WTC11 (cell line): ENCODE results near the gene KCNG2. TPM values are rescaled to one million over a fixed set of nuclear protein-coding genes. Genes with fewer than 3 reads are reported as not detected.
A peak's percentile ranks its signal among the peaks of the same experiment; 100 is the strongest.

Experiments used
- ATAC-seq: fragments of 200-7000 bp; cut with Tn5 transposase; 2 replicates; pipeline ENCODE4 v1.10.0; 2021; ENCODE audit warnings: mild to moderate bottlenecking, moderate library complexity
- CTCF ChIA-PET: fragments of 300-600 bp; sonication (Branson Sonifier 250); formaldehyde crosslinking; loops from one replicate; lab custom pipeline; 2021; ENCODE audit warnings: antibody characterized with exemption; lab: Charles Lee
- POLR2A ChIA-PET: fragments of 350-600 bp; sonication (Branson Sonifier 250); formaldehyde crosslinking; loops from one replicate; lab custom pipeline; 2021; ENCODE audit warnings: antibody characterized with exemption; lab: Charles Lee
- DNase-seq: peaks from one replicate; pipeline ENCODE4 v3.0.0; 2021; ENCODE audit warnings: low spot score
- H3K27ac Mint-ChIP-seq: 2 replicates; pipeline ENCODE4 v1.8.0; 2021; ENCODE audit warnings: mixed read lengths
- H3K27me3 Mint-ChIP-seq: 2 replicates; pipeline ENCODE4 v1.8.0; 2021; ENCODE audit warnings: low read depth, mild to moderate bottlenecking, moderate library complexity, mixed read lengths
- H3K36me3 Mint-ChIP-seq: 2 replicates; pipeline ENCODE4 v1.8.0; 2021; ENCODE audit warnings: mixed read lengths
- H3K4me1 Mint-ChIP-seq: 2 replicates; pipeline ENCODE4 v1.8.0; 2022; ENCODE audit warnings: mixed read lengths
- H3K4me3 Mint-ChIP-seq: 2 replicates; pipeline ENCODE4 v1.8.0; 2021; ENCODE audit warnings: mild to moderate bottlenecking, moderate library complexity, mixed read lengths
- H3K9me3 Mint-ChIP-seq: 2 replicates; pipeline ENCODE4 v1.8.0; 2021; ENCODE audit warnings: mixed read lengths
- ARID4B ChIP-seq: sonication (generic); formaldehyde crosslinking; IDR thresholded peaks from 2 replicates; pipeline ENCODE4 v1.8.0; 2023; ENCODE audit warnings: missing genetic modification reagents, mild to moderate bottlenecking, borderline replicate concordance
- CTCF ChIP-seq: fragments of 200-600 bp; IDR thresholded peaks from 2 replicates; pipeline ENCODE4 v1.8.0; 2022; ENCODE audit warnings: antibody characterized with exemption
- E2F4 ChIP-seq: sonication (generic); formaldehyde crosslinking; IDR thresholded peaks from 2 replicates; pipeline ENCODE4 v1.8.1; 2022; ENCODE audit warnings: low read depth, mild to moderate bottlenecking, moderate library complexity, missing genetic modification reagents, borderline replicate concordance
- FOXP1 ChIP-seq: sonication (generic); formaldehyde crosslinking; IDR thresholded peaks from 2 replicates; pipeline ENCODE4 v1.8.0; 2022; ENCODE audit warnings: missing genetic modification reagents, mild to moderate bottlenecking, moderate library complexity, borderline replicate concordance
- GTF2I ChIP-seq: fragments of 250-450 bp; sonication (Bioruptor Pico); conservative IDR thresholded peaks from 2 replicates; pipeline ENCODE4 v1.4.0; 2021; ENCODE audit warnings: mild to moderate bottlenecking
- IRF1 ChIP-seq: sonication (generic); formaldehyde crosslinking; IDR thresholded peaks from 2 replicates; pipeline ENCODE4 v1.8.0; 2023; ENCODE audit warnings: missing genetic modification reagents
- JAZF1 ChIP-seq: fragments of 250-450 bp; sonication (Bioruptor Pico); IDR thresholded peaks from 2 replicates; pipeline ENCODE4 v1.9.0; 2021; ENCODE audit warnings: moderate library complexity, mild to moderate bottlenecking, inconsistent platforms
- NFYB ChIP-seq: sonication (generic); formaldehyde crosslinking; conservative IDR thresholded peaks from 2 replicates; pipeline ENCODE4 v1.8.0; 2022; ENCODE audit warnings: low read depth, missing genetic modification reagents
- PRRX2 ChIP-seq: fragments of 250-450 bp; sonication (Bioruptor Pico); IDR thresholded peaks from 2 replicates; pipeline ENCODE4 v1.8.0; 2021; ENCODE audit warnings: mild to moderate bottlenecking
- RORB ChIP-seq: fragments of 250-450 bp; sonication (Bioruptor Pico); IDR thresholded peaks from 2 replicates; pipeline ENCODE4 v1.9.0; 2021; ENCODE audit warnings: mild to moderate bottlenecking
- SMAD3 ChIP-seq: sonication (generic); formaldehyde crosslinking; IDR thresholded peaks from 2 replicates; pipeline ENCODE4 v1.8.0; 2022; ENCODE audit warnings: missing genetic modification reagents, mild to moderate bottlenecking, borderline replicate concordance
- TEAD1 ChIP-seq: sonication (generic); formaldehyde crosslinking; IDR thresholded peaks from 2 replicates; pipeline ENCODE4 v1.8.0; 2022; ENCODE audit warnings: mild to moderate bottlenecking, missing genetic modification reagents
- USF1 ChIP-seq: sonication (generic); formaldehyde crosslinking; IDR thresholded peaks from 2 replicates; pipeline ENCODE4 v1.8.0; 2022; ENCODE audit warnings: mild to moderate bottlenecking, missing genetic modification reagents
- ZBTB21 ChIP-seq: sonication (generic); formaldehyde crosslinking; IDR thresholded peaks from 2 replicates; pipeline ENCODE4 v1.8.1; 2023; ENCODE audit warnings: mild to moderate bottlenecking, missing genetic modification reagents, borderline replicate concordance
- ZNF232 ChIP-seq: sonication (generic); formaldehyde crosslinking; IDR thresholded peaks from 2 replicates; pipeline ENCODE4 v1.8.0; 2022; ENCODE audit warnings: mild to moderate bottlenecking, missing genetic modification reagents
- ZNF263 ChIP-seq: sonication (generic); formaldehyde crosslinking; IDR thresholded peaks from 2 replicates; pipeline ENCODE4 v1.8.1; 2022; ENCODE audit warnings: low read depth, mild to moderate bottlenecking, moderate library complexity, missing genetic modification reagents
- ZNF423 ChIP-seq: fragments of 250-450 bp; sonication (Bioruptor Pico); IDR thresholded peaks from 2 replicates; pipeline ENCODE4 v2.1.2; 2022; ENCODE audit warnings: mild to moderate bottlenecking, moderate library complexity
- ZNF425 ChIP-seq: fragments of 250-450 bp; sonication (Bioruptor Pico); conservative IDR thresholded peaks from 2 replicates; pipeline ENCODE4 v1.9.0; 2021; ENCODE audit warnings: mild to moderate bottlenecking
- ZNF671 ChIP-seq: fragments of 250-450 bp; sonication (Bioruptor Pico); IDR thresholded peaks from 2 replicates; pipeline ENCODE4 v1.8.0; 2021; ENCODE audit warnings: mild to moderate bottlenecking
- ZSCAN18 ChIP-seq: fragments of 250-450 bp; sonication (Bioruptor Pico); IDR thresholded peaks from 2 replicates; pipeline ENCODE4 v2.1.2; 2022; ENCODE audit warnings: mild to moderate bottlenecking, moderate library complexity
- total RNA-seq: library from RNA; stranded (reverse); gene quantifications from 3 replicates; pipeline ENCODE4 v1.2.3, GENCODE V29; 2021

The KCNG2 gene
- total RNA-seq, 1 experiment from 2014 or later, result 0.50 TPM

GRCh38 chr18:79772108-79772864 lies 25.5 kb upstream of the KCNG2 start:
- ATAC-seq (no peak), DNase-seq (peak; percentile 8)
- ChIA-PET POLR2A (no interaction called here), CTCF (no interaction called here)
- Mint-ChIP-seq H3K27ac (no peak overlapping the region), H3K36me3 (peaks cover 2% of the 10 kb centered on the region; the same call in 1 of the 2 replicates), H3K27me3 (peaks cover 11% of the 10 kb centered on the region), H3K9me3 (peaks cover 32% of the 10 kb centered on the region), H3K4me1 (no peaks in the 10 kb centered on the region), H3K4me3 (no peak overlapping the region)
- no peak for TF ChIP-seq ZNF671
- TF ChIP-seq RORB (CRISPR knock-in tag), result no peak
- TF ChIP-seq GTF2I (CRISPR knock-in tag), result no peak
- no peak for TF ChIP-seq ZSCAN18 (CRISPR knock-in tag)
- TF ChIP-seq CTCF, result no peak

GRCh38 chr18:79772865-79773696 lies 24.7 kb upstream of the KCNG2 start:
- ChIA-PET POLR2A (no interaction called here), CTCF (no interaction called here)
- Mint-ChIP-seq H3K4me1 (no peaks in the 10 kb centered on the region), H3K27ac (peak overlapping the region; percentile 7; the same call in 1 of the 2 replicates), H3K4me3 (no peak overlapping the region), H3K36me3 (no peaks in the 10 kb centered on the region), H3K9me3 (peaks cover 27% of the 10 kb centered on the region), H3K27me3 (peaks cover 4% of the 10 kb centered on the region)
- ATAC-seq (no peak), DNase-seq (peak; percentile 5)
- TF ChIP-seq NFYB (CRISPR knock-in tag), result no peak
- no peak for TF ChIP-seq USF1 (CRISPR knock-in tag)
- TF ChIP-seq IRF1 (CRISPR knock-in tag), result no peak
- no peak for TF ChIP-seq ZNF423 (CRISPR knock-in tag)
- TF ChIP-seq ZNF232, result no peak
- TF ChIP-seq ZBTB21 (CRISPR knock-in tag), result no peak
- TF ChIP-seq ZNF263 (CRISPR knock-in tag), result no peak
- TF ChIP-seq E2F4 (CRISPR knock-in tag), result no peak
- no peak for TF ChIP-seq TEAD1 (CRISPR knock-in tag)
- no peak for TF ChIP-seq ZNF671
- no peak for TF ChIP-seq FOXP1 (CRISPR knock-in tag)
- TF ChIP-seq PRRX2, result no peak
- no peak for TF ChIP-seq ARID4B (CRISPR knock-in tag)
- no peak for TF ChIP-seq JAZF1
- TF ChIP-seq SMAD3 (CRISPR knock-in tag), result no peak
- no peak for TF ChIP-seq ZNF425
